GM18508 (cell line): ENCODE data around the gene MRC2.

Source experiments
- ATAC-seq: cut with Tn5 transposase; IDR thresholded peaks from one replicate; pipeline ENCODE4 v1.9.1; 2021; ENCODE audit warnings: moderate number of reproducible peaks; ENCODE audit not compliant: insufficient read depth, unreplicated experiment

Gene MRC2

DNA sequence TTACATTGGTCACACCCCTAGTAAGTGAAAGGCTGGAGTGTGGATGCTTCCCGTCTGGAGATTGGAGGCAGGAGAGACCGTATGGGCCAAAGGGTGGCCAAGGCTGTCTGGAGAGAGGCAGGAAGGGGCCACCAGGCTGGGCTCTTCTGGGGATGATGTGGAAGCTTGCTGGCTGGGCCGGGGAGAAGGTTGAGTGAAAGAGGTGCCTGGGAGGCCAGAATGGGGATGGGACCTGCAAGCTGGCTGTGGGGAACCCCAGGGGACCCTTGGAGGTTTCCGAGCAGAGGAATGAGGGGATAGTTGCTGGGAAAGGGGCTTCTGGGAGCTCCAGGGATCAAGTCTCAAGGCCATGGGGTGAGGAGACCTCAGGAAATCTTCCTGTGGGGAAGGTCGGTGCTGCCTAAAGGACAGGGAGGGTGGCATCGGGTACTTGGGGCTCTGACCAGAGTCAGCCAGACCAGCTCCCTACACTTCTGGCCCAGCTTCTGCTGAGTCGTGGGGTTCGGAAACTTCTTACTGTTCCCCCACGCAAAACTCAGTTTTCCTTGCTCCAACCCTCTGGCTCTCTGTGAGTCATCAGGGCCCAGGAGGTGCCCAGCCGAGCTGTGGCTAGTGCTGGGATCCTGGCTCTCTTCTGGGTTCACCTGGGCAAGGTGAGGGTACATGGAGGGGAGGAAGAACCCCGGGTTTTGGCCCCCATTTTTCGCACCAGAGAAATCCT, 3.1 kb downstream of the MRC2 start:
- no peak for ATAC-seq

GRCh38 chr17:62631086-62631935, 3.8 kb downstream of the MRC2 start:
- no peak for ATAC-seq

GRCh38 chr17:62631936-62632924, 4.8 kb downstream of the MRC2 start:
- no peak for ATAC-seq

- no peak for ATAC-seq
Observed at GRCh38 chr17:62637809-62638208, 10.3 kb downstream of the MRC2 start.

DNA sequence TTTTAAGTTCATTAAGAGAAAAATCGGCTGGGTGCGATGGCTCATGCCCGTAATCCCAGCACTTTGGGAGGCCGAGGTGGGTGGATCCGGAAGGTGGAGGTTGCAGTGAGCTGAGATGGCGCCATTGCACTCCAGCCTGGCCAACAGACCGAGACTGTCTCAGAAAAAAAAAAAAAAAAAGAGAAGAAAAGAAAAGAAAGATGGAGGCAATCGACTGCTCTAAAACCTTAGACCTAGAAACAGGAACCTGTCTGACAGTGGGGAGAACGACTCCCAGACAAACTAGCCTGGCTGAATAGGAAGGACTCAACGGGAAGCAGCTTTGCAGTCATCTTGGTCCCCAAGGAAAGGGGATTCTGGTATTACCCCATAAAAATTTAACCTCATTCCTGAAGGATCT, 13.7 kb downstream of the MRC2 start:
- ATAC-seq = no peak

- ATAC-seq = no peak
Observed at GRCh38 chr17:62641951-62642350, 14.5 kb downstream of the MRC2 start.

DNA sequence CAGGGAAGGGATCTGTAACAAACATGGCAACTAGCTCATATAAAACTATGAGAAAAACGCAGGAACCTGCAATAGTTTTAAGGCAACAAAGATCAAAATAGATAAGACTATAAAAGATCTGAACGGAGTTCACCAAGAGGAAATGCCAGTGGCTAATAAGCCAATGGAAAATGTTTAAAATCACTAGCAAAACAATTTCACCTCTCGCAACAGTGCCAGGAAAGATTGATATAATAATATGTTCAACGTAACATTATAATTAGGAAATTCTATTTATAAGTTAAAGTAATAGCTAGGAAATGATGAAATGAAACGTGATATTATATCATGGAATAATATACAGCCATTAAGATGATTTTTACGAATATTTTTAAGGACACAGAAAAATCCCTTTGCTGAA, 16.0 kb downstream of the MRC2 start:
- ATAC-seq = no peak

- ATAC-seq = no peak
Observed at GRCh38 chr17:62644487-62645173, 17.2 kb downstream of the MRC2 start.

GRCh38 chr17:62648251-62648955, 20.9 kb downstream of the MRC2 start:
- no peak for ATAC-seq

DNA sequence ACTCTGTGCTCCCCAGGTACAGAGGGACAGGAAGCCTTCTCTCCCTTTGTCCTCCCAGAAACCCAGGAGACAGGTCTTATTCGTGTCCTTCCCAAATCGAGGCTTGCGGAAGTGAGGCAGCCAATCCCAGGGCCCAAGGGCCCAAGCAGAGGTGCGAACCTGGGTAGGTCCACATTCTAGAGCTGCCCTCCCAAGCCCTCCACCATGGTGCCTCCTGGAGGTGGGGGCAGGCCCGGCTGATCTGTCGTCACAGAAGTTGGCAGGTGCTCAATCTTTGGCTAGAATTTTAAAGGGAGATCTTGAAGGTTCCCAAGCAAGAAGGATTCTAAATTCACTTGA, 21.5 kb downstream of the MRC2 start:
- ATAC-seq = no peak

DNA sequence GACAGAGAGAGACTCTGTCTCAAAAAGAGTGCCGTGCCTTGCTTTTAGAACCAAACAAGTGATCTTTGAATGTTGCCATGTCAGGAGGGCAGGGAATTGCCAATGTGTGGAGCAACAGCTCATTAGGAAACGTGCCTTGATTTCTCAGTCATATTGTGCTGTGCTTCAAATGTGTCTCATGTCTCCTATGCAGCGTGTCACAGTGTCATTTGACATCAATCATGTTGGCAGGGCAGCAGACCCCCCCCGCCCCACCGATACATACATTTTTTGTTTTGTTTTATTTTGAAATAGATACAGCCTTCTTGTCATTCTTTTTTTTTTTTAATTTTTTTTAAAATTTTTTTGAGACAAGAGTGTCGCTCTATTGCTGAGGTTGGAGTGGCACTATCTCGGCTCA, 22.1 kb downstream of the MRC2 start:
- no peak for ATAC-seq

- no peak for ATAC-seq
Observed at GRCh38 chr17:62650587-62650986, 23.1 kb downstream of the MRC2 start.

DNA sequence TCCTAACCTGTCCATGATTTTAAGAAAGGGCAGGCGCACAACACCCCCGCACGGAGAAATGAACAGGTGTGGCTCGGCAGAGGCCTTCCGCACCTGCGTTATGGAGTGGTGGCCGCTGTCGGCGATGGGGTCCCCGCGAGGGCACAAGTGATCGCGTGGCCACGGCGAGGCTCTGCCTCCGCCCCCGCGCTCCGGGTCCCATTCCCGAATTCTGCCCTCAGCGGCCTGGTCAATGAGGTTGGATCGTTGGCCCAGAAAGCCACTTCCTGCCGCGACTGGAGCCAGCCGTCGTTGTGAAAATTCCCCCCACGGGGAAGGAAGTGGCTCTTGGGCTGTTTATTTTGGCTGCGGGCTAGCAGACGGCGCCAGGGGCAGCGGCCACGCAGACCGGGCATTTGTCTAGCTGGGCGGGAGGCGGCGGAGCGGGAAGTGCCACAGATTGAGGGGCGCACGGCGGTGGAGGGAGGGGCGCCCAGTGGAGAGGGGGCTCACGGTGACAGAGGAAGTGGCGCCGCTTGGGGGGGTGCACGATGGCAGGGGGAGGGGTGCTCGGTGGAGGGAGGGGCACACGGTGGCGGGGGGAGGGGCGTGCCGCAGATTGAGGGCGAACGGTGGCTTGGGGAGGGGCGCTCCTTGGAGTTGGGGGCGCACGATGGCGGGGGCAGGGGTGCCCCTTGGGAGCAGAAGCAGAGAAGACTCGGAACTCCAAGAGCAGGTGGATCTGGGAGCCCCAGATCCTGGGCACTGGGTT, 25.0 kb downstream of the MRC2 start:
- no peak for ATAC-seq

DNA sequence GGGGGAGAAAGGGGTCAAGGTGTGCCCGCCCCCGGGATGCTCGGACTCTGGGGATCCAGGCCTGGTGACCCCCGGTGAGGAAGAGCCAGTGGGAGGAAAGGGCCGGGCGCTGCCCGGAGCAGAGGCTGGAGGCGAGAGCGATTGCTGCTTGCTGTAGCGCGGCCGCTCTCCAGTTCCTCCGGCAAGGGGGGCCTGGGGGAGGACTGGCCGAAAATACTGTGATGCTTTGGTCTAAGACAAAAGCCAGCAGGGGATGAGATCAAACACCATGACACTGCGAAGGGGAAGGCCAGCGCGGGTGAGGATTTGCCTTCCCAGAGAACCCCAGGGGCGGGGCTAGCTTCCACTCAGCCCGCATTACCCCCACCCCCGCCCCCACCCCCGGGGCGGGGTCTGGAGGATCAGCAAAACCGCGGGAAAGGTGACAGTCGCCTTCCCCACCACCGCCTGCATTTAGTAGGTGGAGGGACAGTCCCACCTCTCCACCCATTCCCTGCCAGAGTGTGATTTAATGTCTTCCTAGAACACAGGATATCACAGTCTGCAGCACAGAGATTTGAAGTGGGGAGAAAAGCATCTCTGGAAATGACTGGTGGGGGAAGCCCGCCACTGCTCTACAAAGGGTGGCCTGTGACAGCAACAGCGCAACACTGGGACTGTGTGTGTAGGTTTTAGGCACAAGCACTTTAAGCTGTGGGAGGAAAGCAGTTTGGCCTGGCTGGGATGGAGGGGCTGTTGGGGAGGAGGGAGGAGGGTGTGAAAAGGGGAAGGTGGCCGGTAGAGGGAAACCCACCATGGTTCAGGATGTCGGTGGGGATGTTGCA, 25.7 kb downstream of the MRC2 start:
- peak; percentile 84 for ATAC-seq

DNA sequence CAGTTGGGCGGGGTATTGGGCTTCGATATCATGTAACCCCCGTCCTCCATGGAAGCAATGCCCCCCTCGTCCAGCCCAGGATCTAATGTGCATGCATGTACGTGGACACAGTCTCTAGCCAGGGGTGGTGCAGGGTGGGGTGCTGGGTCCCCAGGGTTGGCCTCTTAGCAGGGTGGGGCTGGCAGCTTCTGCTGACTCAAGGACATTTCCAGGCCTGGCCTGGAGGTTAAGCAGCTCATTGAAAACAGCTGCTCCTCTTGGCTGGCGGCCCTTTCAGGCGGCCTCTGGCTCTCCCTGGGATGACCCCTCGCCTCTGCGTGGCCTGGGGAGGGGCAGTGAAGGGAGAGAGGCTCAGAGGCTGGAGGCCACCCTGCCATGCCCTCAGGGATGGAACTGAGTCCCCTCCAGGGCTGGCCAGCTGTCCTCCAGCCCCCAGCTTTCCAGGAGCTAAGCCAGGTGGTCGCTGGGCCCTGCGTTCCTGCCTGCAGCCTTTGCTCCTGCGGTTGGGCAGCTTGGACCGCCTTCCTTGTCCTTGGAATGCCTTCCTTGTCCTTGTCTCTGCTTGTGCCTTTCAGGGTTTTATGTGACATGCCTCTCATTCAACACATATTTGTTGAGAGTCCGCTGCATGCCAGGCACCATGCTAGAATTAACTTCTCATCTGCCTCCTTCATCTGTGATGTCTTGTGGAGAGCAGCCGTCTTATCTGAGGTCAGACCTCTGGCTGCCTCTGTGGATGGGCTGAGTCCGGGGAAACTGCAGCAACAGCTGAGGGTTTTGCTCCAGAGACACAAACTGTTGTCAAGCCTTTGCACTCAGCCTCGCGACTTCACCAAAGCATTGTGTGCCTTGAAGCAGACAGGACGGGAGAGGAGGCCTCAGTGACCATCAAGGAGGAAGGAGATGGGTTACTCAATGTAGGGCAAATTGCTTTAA, 26.6 kb downstream of the MRC2 start:
- no peak for ATAC-seq

DNA sequence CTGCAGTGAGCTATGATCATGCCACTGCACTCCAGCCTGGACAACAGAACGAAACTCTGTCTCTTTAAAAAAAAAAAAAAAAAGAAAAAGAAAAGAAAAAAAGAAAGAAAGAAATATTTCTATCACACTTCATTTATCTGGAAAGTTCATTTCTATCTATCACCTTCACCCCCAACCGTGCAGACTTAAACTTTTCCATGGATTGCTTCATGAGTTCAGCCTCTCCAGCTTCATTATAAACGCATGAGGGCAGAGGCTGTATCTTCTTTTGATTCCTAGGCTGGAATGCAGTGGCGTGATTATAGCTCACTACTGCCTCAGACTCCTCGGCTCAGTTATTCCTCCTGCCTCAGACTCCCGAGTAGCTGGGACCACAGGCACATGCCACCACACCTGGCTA, 28.2 kb downstream of the MRC2 start:
- ATAC-seq = no peak

- no peak for ATAC-seq
Observed at GRCh38 chr17:62656446-62656845, 29.0 kb downstream of the MRC2 start.
